Neural cell (in vitro differentiated cells): ENCODE data around the gene WDR82. TPM values are rescaled to one million over a fixed set of nuclear protein-coding genes. Genes with fewer than 3 reads are reported as not detected.

Source experiments
- H2AFZ ChIP-seq: fragments of 200-600, 300-800 bp; sonication (generic), shearing (Covaris generic); 2 replicates; pipeline ENCODE4 v1.6.0; 2014; ENCODE audit warnings: low read depth, mild to moderate bottlenecking, antibody characterized with exemption, low read length, moderate library complexity
- H3F3A ChIP-seq: fragments of 200-600 bp; shearing (Covaris generic); 2 replicates; pipeline ENCODE4 v1.6.1; 2016; ENCODE audit warnings: mild to moderate bottlenecking, moderate library complexity, mixed read lengths, antibody characterized with exemption, low read length; ENCODE audit not compliant: insufficient read depth, poor library complexity, severe bottlenecking
- H3K27ac ChIP-seq: fragments of 200-600, 300-800 bp; sonication (generic), shearing (Covaris generic); 2 replicates; pipeline ENCODE4 v1.5.1; 2014; ENCODE audit warnings: mild to moderate bottlenecking, low read length, moderate library complexity
- H3K27me3 ChIP-seq: fragments of 300-800, 200-600 bp; sonication (generic), shearing (Covaris generic); 2 replicates; pipeline ENCODE4 v1.6.0; 2014; ENCODE audit warnings: mild to moderate bottlenecking, low read depth, low read length, moderate library complexity; ENCODE audit not compliant: insufficient read depth
- H3K36me3 ChIP-seq: fragments of 300-800, 200-600 bp; sonication (generic), shearing (Covaris generic); 2 replicates; pipeline ENCODE4 v1.5.1; 2014; ENCODE audit warnings: mild to moderate bottlenecking, antibody characterized with exemption, low read length, moderate library complexity; ENCODE audit not compliant: insufficient read depth
- H3K4me2 ChIP-seq: fragments of 300-800, 200-600 bp; sonication (generic), shearing (Covaris generic); 2 replicates; pipeline ENCODE4 v1.6.0; 2014; ENCODE audit warnings: mild to moderate bottlenecking, low read length
- H3K4me3 ChIP-seq: fragments of 300-800, 200-600 bp; sonication (generic), shearing (Covaris generic); 2 replicates; pipeline ENCODE4 v1.5.1; 2014; ENCODE audit warnings: mild to moderate bottlenecking, low read length, moderate library complexity
- H3K79me2 ChIP-seq: fragments of 200-600 bp; shearing (Covaris generic); replicated peaks from 2 replicates; pipeline ENCODE4 v1.6.0; 2014; ENCODE audit warnings: mild to moderate bottlenecking, low read length, moderate library complexity; ENCODE audit not compliant: insufficient read depth
- H3K9ac ChIP-seq: fragments of 300-800, 200-600 bp; sonication (generic), shearing (Covaris generic); 2 replicates; pipeline ENCODE4 v1.6.1; 2016; ENCODE audit warnings: mild to moderate bottlenecking, low read length, mixed read lengths
- H3K9me2 ChIP-seq: fragments of 200-600 bp; shearing (Covaris generic); 2 replicates; pipeline ENCODE4 v1.6.1; 2016; ENCODE audit warnings: mild to moderate bottlenecking, low read length, mixed read lengths; ENCODE audit not compliant: insufficient read depth
- H3K9me3 ChIP-seq: fragments of 200-600, 300-800 bp; sonication (generic), shearing (Covaris generic); 2 replicates; pipeline ENCODE4 v1.6.1; 2016; ENCODE audit warnings: mild to moderate bottlenecking, mixed run types, low read length, moderate library complexity, mixed read lengths
- H4K20me1 ChIP-seq: fragments of 200-600 bp; shearing (Covaris generic); 2 replicates; pipeline ENCODE4 v1.6.1; 2016; ENCODE audit warnings: mild to moderate bottlenecking, mixed run types; ENCODE audit not compliant: insufficient read depth
- CTCF ChIP-seq: fragments of 450-650 bp; IDR thresholded peaks from 2 replicates; pipeline ENCODE4 v1.5.1; 2014; ENCODE audit warnings: antibody characterized with exemption, mild to moderate bottlenecking, moderate library complexity; ENCODE audit not compliant: poor library complexity, severe bottlenecking
- EP300 ChIP-seq: fragments of 450-650 bp; conservative IDR thresholded peaks from 2 replicates; pipeline ENCODE4 v1.6.1; 2014; ENCODE audit warnings: antibody characterized with exemption, mild to moderate bottlenecking, moderate library complexity; ENCODE audit not compliant: poor library complexity, severe bottlenecking
- EZH2 ChIP-seq: fragments of 200-600, 300-800 bp; shearing (Covaris generic), sonication (generic); IDR thresholded peaks from 2 replicates; pipeline ENCODE4 v1.6.1; 2014; ENCODE audit warnings: antibody characterized with exemption, low read length, borderline replicate concordance, mild to moderate bottlenecking; ENCODE audit not compliant: insufficient read depth, poor library complexity, severe bottlenecking
- MXI1 ChIP-seq: fragments of 450-650 bp; conservative IDR thresholded peaks from 2 replicates; pipeline ENCODE4 v1.6.1; 2014; ENCODE audit warnings: antibody characterized with exemption, mild to moderate bottlenecking; ENCODE audit not compliant: poor library complexity, severe bottlenecking
- POLR2AphosphoS5 ChIP-seq: IDR thresholded peaks from 2 replicates; pipeline ENCODE4 v1.6.1; 2012
- RAD21 ChIP-seq: fragments of 450-650 bp; conservative IDR thresholded peaks from 2 replicates; pipeline ENCODE4 v1.6.1; 2014; ENCODE audit warnings: antibody characterized with exemption, mild to moderate bottlenecking, moderate library complexity
- REST ChIP-seq: IDR thresholded peaks from 2 replicates; pipeline ENCODE4 v1.6.1; 2012; ENCODE audit warnings: borderline replicate concordance
- SMC3 ChIP-seq: fragments of 450-650 bp; conservative IDR thresholded peaks from 2 replicates; pipeline ENCODE4 v1.6.1; 2014; ENCODE audit warnings: antibody characterized with exemption, mild to moderate bottlenecking, moderate library complexity; ENCODE audit not compliant: poor library complexity
- TAF1 ChIP-seq: IDR thresholded peaks from 2 replicates; pipeline ENCODE4 v1.6.1; 2012; ENCODE audit warnings: low read depth
- polyA plus RNA-seq: library from polyadenylated mRNA; depleted of rRNA; stranded (reverse); fragments of >200 nt; gene quantifications from 2 replicates; pipeline ENCODE4 v1.2.3, GENCODE V29; 2014

WDR82 gene
- polyA plus RNA-seq, 1 donor from 2014 or later, result 163 TPM

GRCh38 chr3:52233968-52234367 is 44.5 kb downstream of the WDR82 start:
- Histone ChIP-seq H3K36me3 (peaks cover 8% of the 10 kb centered on the region), H3K27me3 (no peaks in the 10 kb centered on the region), H3K4me2 (no peak overlapping the region), H3K4me3 (no peak overlapping the region), H3F3A (no peaks in the 10 kb centered on the region), H2AFZ (no peak overlapping the region), H4K20me1 (no peaks in the 10 kb centered on the region), H3K9me3 (no peaks in the 10 kb centered on the region), H3K9ac (no peak overlapping the region), H3K79me2 (peaks cover 13% of the 10 kb centered on the region), H3K9me2 (no peaks in the 10 kb centered on the region), H3K27ac (no peak overlapping the region)
- TF ChIP-seq EZH2 (no peak), REST (no peak), TAF1 (no peak), MXI1 (no peak), SMC3 (no peak)

GRCh38 chr3:52233108-52233591 is 45.3 kb downstream of the WDR82 start:
- Histone ChIP-seq H3K9me2 (no peaks in the 10 kb centered on the region), H3K4me2 (no peak overlapping the region), H3K27ac (no peak overlapping the region), H3F3A (no peaks in the 10 kb centered on the region), H2AFZ (no peak overlapping the region), H3K9ac (no peak overlapping the region), H3K9me3 (no peaks in the 10 kb centered on the region), H3K4me3 (no peak overlapping the region), H3K79me2 (peaks cover 9% of the 10 kb centered on the region), H4K20me1 (no peaks in the 10 kb centered on the region), H3K36me3 (peaks cover 8% of the 10 kb centered on the region), H3K27me3 (no peaks in the 10 kb centered on the region)
- TF ChIP-seq EP300 (no peak), POLR2AphosphoS5 (no peak), EZH2 (no peak), TAF1 (no peak), RAD21 (no peak), MXI1 (no peak), SMC3 (no peak), REST (no peak), CTCF (no peak)
